Activated CD8-positive, alpha-beta T cell treated with anti-CD3 and anti-CD28 coated beads, Interleukin-2, amount 10 ng/mL, durations not matched to agents 7 days and 5 days (primary cell): ENCODE measurements around the gene VAMP2. TPM values are rescaled to one million over a fixed set of nuclear protein-coding genes. Genes with fewer than 3 reads are reported as not detected.
A peak's percentile ranks its signal among the peaks of the same experiment; 100 is the strongest.

ENCODE experiments used
- ATAC-seq: fragments of 150-1000 bp; cut with Tn5 transposase; one replicate; pipeline ENCODE4 v1.10.0; 2021; ENCODE audit warnings: moderate library complexity
- CTCF ChIA-PET: fragments of 350-600 bp; sonication (Branson Sonifier 250); formaldehyde crosslinking; loops from one replicate; lab custom pipeline; 2021; ENCODE audit warnings: antibody characterized with exemption; lab: Charles Lee
- POLR2A ChIA-PET: fragments of 350-600 bp; sonication (Branson Sonifier 250); formaldehyde crosslinking; loops from one replicate; lab custom pipeline; 2021; ENCODE audit warnings: antibody characterized with exemption; lab: Charles Lee
- DNase-seq: peaks from one replicate; pipeline ENCODE4 v3.0.0-alpha.2; 2020
- H3K27ac Mint-ChIP-seq: one replicate; pipeline ENCODE4 v1.8.0; 2021; ENCODE audit warnings: mild to moderate bottlenecking, mixed read lengths
- H3K27me3 Mint-ChIP-seq: one replicate; pipeline ENCODE4 v1.8.0; 2021; ENCODE audit warnings: low read depth, mixed read lengths
- H3K36me3 Mint-ChIP-seq: one replicate; pipeline ENCODE4 v1.8.0; 2021; ENCODE audit warnings: low read depth, mixed read lengths
- H3K4me1 Mint-ChIP-seq: one replicate; pipeline ENCODE4 v1.8.0; 2021; ENCODE audit warnings: low read depth, mixed read lengths
- H3K4me3 Mint-ChIP-seq: one replicate; pipeline ENCODE4 v1.8.0; 2021; ENCODE audit warnings: mild to moderate bottlenecking, mixed read lengths
- H3K9me3 Mint-ChIP-seq: one replicate; pipeline ENCODE4 v1.8.0; 2022; ENCODE audit warnings: mixed read lengths; ENCODE audit not compliant: insufficient read depth
- total RNA-seq, 2 experiments: library from RNA; stranded (reverse); gene quantifications; one replicate each; pipeline ENCODE4 v1.2.3, GENCODE V29; 2021

Gene VAMP2
- total RNA-seq, 2 experiments from 2014 or later: 56.3 to 56.7 TPM

- peaks cover 7% of the 10 kb centered on the region for H3K36me3 Mint-ChIP-seq
- H3K4me3 Mint-ChIP-seq: peak overlapping the region; percentile 88
- ChIA-PET CTCF (interaction anchor here (0.7 to 5.8 kb wide), 8 partner anchors 17 to 101 kb away, joined by 3 to 72 read pairs (median 6); partner anchors contain the start of gene BORCS6), POLR2A (interaction anchor here (0.6 to 4.3 kb wide), 3 partner anchors 51 to 197 kb away, joined by 3 to 52 read pairs (median 4); no protein-coding TSS in a partner anchor)
- H3K9me3 Mint-ChIP-seq: no peaks in the 10 kb centered on the region
- peak; percentile 72 for DNase-seq
- peaks cover 77% of the 10 kb centered on the region for H3K4me1 Mint-ChIP-seq
- H3K27me3 Mint-ChIP-seq: peaks cover 50% of the 10 kb centered on the region
- H3K27ac Mint-ChIP-seq: no peak overlapping the region
- peak; percentile 14 for ATAC-seq
Observed at GRCh38 chr17:8121681-8122421, 40.9 kb downstream of the VAMP2 start.

GRCh38 chr17:8121407-8121680 is 41.4 kb downstream of the VAMP2 start:
- DNase-seq (no peak), ATAC-seq (no peak)
- peaks cover 55% of the 10 kb centered on the region for H3K27me3 Mint-ChIP-seq
- H3K36me3 Mint-ChIP-seq: peaks cover 7% of the 10 kb centered on the region
- CTCF ChIA-PET: interaction anchor here (1.5 to 5.8 kb wide), 4 partner anchors 17 to 102 kb away, joined by 3 to 72 read pairs (median 19); no protein-coding TSS in a partner anchor
- peaks cover 74% of the 10 kb centered on the region for H3K4me1 Mint-ChIP-seq
- H3K27ac Mint-ChIP-seq: no peak overlapping the region
- POLR2A ChIA-PET: interaction anchor here (4.3 kb wide), 1 partner anchor 52 kb away, joined by 52 read pairs; no protein-coding TSS in a partner anchor
- H3K9me3 Mint-ChIP-seq: no peaks in the 10 kb centered on the region
- peak overlapping the region; percentile 89 for H3K4me3 Mint-ChIP-seq

- POLR2A ChIA-PET: interaction anchor here (0.6 to 2.9 kb wide), 10 partner anchors 18 to 262 kb away, joined by 3 to 42 read pairs (median 5); partner anchors contain the start of genes CTC1, SLC25A35 and VAMP2
- Mint-ChIP-seq H3K4me3 (peak overlapping the region; percentile 89), H3K4me1 (peaks cover 69% of the 10 kb centered on the region), H3K27me3 (peaks cover 60% of the 10 kb centered on the region), H3K9me3 (no peaks in the 10 kb centered on the region), H3K27ac (peak overlapping the region; percentile 95), H3K36me3 (peaks cover 7% of the 10 kb centered on the region)
- CTCF ChIA-PET: interaction anchor here (0.9 to 6.9 kb wide), 26 partner anchors 11 to 434 kb away, joined by 3 to 93 read pairs (median 20); partner anchors contain the start of genes BORCS6, CTC1, KRABD2 and PFAS
- peak; percentile 83 for DNase-seq
- peak; percentile 13 for ATAC-seq
Observed at GRCh38 chr17:8120520-8121406, 42.0 kb downstream of the VAMP2 start.

GRCh38 chr17:8119581-8120519 is 42.9 kb downstream of the VAMP2 start:
- Mint-ChIP-seq H3K36me3 (peaks cover 5% of the 10 kb centered on the region), H3K4me1 (peaks cover 60% of the 10 kb centered on the region), H3K27ac (peak overlapping the region; percentile 95), H3K27me3 (peaks cover 62% of the 10 kb centered on the region), H3K9me3 (no peaks in the 10 kb centered on the region), H3K4me3 (peak overlapping the region; percentile 89)
- POLR2A ChIA-PET: interaction anchor here (0.6 to 2.9 kb wide), 18 partner anchors 19 to 433 kb away, joined by 3 to 42 read pairs (median 4); partner anchors contain the start of genes CTC1, SLC25A35 and VAMP2
- DNase-seq (peak; percentile 93), ATAC-seq (peak; percentile 39)
- CTCF ChIA-PET: interaction anchor here (0.6 to 6.9 kb wide), 53 partner anchors 7 to 433 kb away, joined by 3 to 93 read pairs (median 5); partner anchors contain the start of genes AURKB, BORCS6, CNTROB and CTC1

- peak; percentile 90 for DNase-seq
- peaks cover 5% of the 10 kb centered on the region for H3K36me3 Mint-ChIP-seq
- ChIA-PET POLR2A (interaction anchor here (0.7 to 2.9 kb wide), 12 partner anchors 37 to 433 kb away, joined by 3 to 42 read pairs (median 4); partner anchors contain the start of genes CTC1 and VAMP2), CTCF (interaction anchor here (0.6 to 6.9 kb wide), 51 partner anchors 8 to 432 kb away, joined by 3 to 93 read pairs (median 5); partner anchors contain the start of genes AURKB, BORCS6, CNTROB and CTC1)
- H3K9me3 Mint-ChIP-seq: no peaks in the 10 kb centered on the region
- H3K4me1 Mint-ChIP-seq: peaks cover 51% of the 10 kb centered on the region
- ATAC-seq: peak; percentile 70
- H3K27me3 Mint-ChIP-seq: peaks cover 57% of the 10 kb centered on the region
- H3K27ac Mint-ChIP-seq: peak overlapping the region; percentile 95
- peak overlapping the region; percentile 89 for H3K4me3 Mint-ChIP-seq
Observed at GRCh38 chr17:8118769-8119580, 43.8 kb downstream of the VAMP2 start.

- Mint-ChIP-seq H3K27ac (peak within 1 kb of the TSS; percentile 91), H3K36me3 (peaks cover 5% of the 10 kb centered on the region), H3K4me1 (peaks cover 43% of the 10 kb centered on the region), H3K9me3 (no peaks in the 10 kb centered on the region), H3K27me3 (peaks cover 51% of the 10 kb centered on the region), H3K4me3 (peak within 1 kb of the TSS; percentile 89)
- DNase-seq: no peak
- no peak for ATAC-seq
- ChIA-PET POLR2A (interaction anchor here (0.6 to 2.9 kb wide), 4 partner anchors 38 to 129 kb away, joined by 3 to 42 read pairs (median 14); partner anchors contain the start of gene CTC1), CTCF (interaction anchor here (0.6 to 6.9 kb wide), 28 partner anchors 9 to 431 kb away, joined by 3 to 93 read pairs (median 18); partner anchors contain the start of genes CTC1, KRABD2, PFAS and TP53)
Observed at GRCh38 chr17:8117980-8118768, 44.6 kb downstream of the VAMP2 start, which contains the start of gene ALOXE3. ALOXE3 (minus strand) TSS chr17:8118514; CDS start chr17:8117990, 524 bp downstream.

- Mint-ChIP-seq H3K4me3 (peak overlapping the region; percentile 89), H3K27me3 (peaks cover 50% of the 10 kb centered on the region), H3K36me3 (peaks cover 5% of the 10 kb centered on the region), H3K9me3 (no peaks in the 10 kb centered on the region), H3K27ac (no peak overlapping the region), H3K4me1 (peaks cover 37% of the 10 kb centered on the region)
- POLR2A ChIA-PET: interaction anchor here (0.6 to 0.8 kb wide), 2 partner anchors 13 to 56 kb away, joined by 3 to 4 read pairs; no protein-coding TSS in a partner anchor
- ATAC-seq (no peak), DNase-seq (no peak)
- CTCF ChIA-PET: interaction anchor here (0.6 to 6.9 kb wide), 13 partner anchors 8 to 502 kb away, joined by 4 to 93 read pairs (median 27); partner anchors contain the start of genes KRABD2 and VAMP2
Observed at GRCh38 chr17:8117367-8117979, 45.3 kb downstream of the VAMP2 start.

GRCh38 chr17:8116776-8117175 is 46.0 kb downstream of the VAMP2 start:
- H3K27me3 Mint-ChIP-seq: peaks cover 48% of the 10 kb centered on the region
- POLR2A ChIA-PET: interaction anchor here (0.8 to 1.3 kb wide), 2 partner anchors 12 to 56 kb away, joined by 4 to 5 read pairs; no protein-coding TSS in a partner anchor
- CTCF ChIA-PET: interaction anchor here (0.6 to 6.9 kb wide), 8 partner anchors 11 to 501 kb away, joined by 4 to 93 read pairs (median 28); no protein-coding TSS in a partner anchor
- no peak overlapping the region for H3K4me3 Mint-ChIP-seq
- H3K4me1 Mint-ChIP-seq: peaks cover 35% of the 10 kb centered on the region
- H3K27ac Mint-ChIP-seq: no peak overlapping the region
- H3K9me3 Mint-ChIP-seq: no peaks in the 10 kb centered on the region
- peaks cover 5% of the 10 kb centered on the region for H3K36me3 Mint-ChIP-seq
- DNase-seq (no peak), ATAC-seq (no peak)
